Stomach (tissue), 9 donors: ENCODE measurements around the gene SNX33. TPM values are rescaled to one million over a fixed set of nuclear protein-coding genes. Genes with fewer than 3 reads are reported as not detected.

Experiments used
- DNase-seq, 2 donors: peaks; one replicate each; pipeline versions ENCODE4 v3.0.0 to v3.0.0-alpha.2; 2013 to 2019
- H3K27ac ChIP-seq, 5 donors: fragments of 200-600 bp in 4 of 5; sonication (generic) in 4 of 5; one replicate each; pipeline ENCODE4 v1.5.1; 2013 to 2019; ENCODE audit warnings: mild to moderate bottlenecking in 1 of 5, moderate library complexity in 1 of 5
- H3K27me3 ChIP-seq, 3 donors: fragments of 200-600 bp; sonication (generic); one replicate each; pipeline ENCODE4 v1.5.1; 2017 to 2019; ENCODE audit warnings: mixed run types in 1 of 3
- H3K36me3 ChIP-seq, 4 donors: fragments of 200-600 bp; sonication (generic); 1 replicate in 3 of 4; 2 replicates in 1 of 4; pipeline ENCODE4 v1.5.1; 2016 to 2019
- H3K4me1 ChIP-seq, 4 donors: fragments of 200-600 bp; sonication (generic); one replicate each; pipeline ENCODE4 v1.5.1; 2016 to 2019
- H3K4me3 ChIP-seq, 4 donors: fragments of 200-600 bp; sonication (generic) in 3 of 4; one replicate each; pipeline ENCODE4 v1.5.1; 2016 to 2019; ENCODE audit warnings: mild to moderate bottlenecking in 1 of 4
- H3K9me3 ChIP-seq, 4 donors: fragments of 200-600 bp; sonication (generic); one replicate each; pipeline ENCODE4 v1.5.1; 2016 to 2019
- CTCF ChIP-seq, 7 experiments: fragments of 450-650 bp in 4 of 7; fragments of 200-600 bp in 3 of 7; sonication (generic) in 3 of 7; IDR thresholded peaks; one replicate each; pipeline ENCODE4 v1.5.1; 2016 to 2019; ENCODE audit warnings: antibody characterized with exemption in 7 of 7, control low read depth in 2 of 7, mild to moderate bottlenecking in 1 of 7
- EP300 ChIP-seq: sonication (generic); formaldehyde crosslinking; IDR thresholded peaks from one replicate; pipeline ENCODE4 v1.6.1; 2017; ENCODE audit warnings: antibody characterized with exemption
- POLR2A ChIP-seq, 4 donors: fragments of 450-650 bp; IDR thresholded peaks; one replicate each; pipeline ENCODE4 v1.6.1; 2016; ENCODE audit warnings: antibody characterized with exemption in 4 of 4, control low read depth in 2 of 4, mild to moderate bottlenecking in 1 of 4, moderate library complexity in 1 of 4
- POLR2AphosphoS5 ChIP-seq, 3 donors: sonication (generic); formaldehyde crosslinking; IDR thresholded peaks; one replicate each; pipeline ENCODE4 v1.6.1; 2016; ENCODE audit warnings: antibody characterized with exemption in 3 of 3
- WGBS, 5 donors: extraction: QIAGEN DNeasy Blood & Tissue Kit in 3 of 5; methylation state at CpG; one replicate each; pipeline versions ENCODE4 v1.1.5 to v1.1.7; 2013 to 2018; 5-methylcytosine and 5-hydroxymethylcytosine counted together
- intact Hi-C: fragments of 100-400 bp; cut with DNase I; formaldehyde crosslinking; loops from one replicate; pipeline ENCODE4 v1.15.1; 2023; ENCODE audit warnings: low total_unique reads
- polyA plus RNA-seq, 3 donors: library from polyadenylated mRNA; stranded (reverse); fragments of 200-250 nt; gene quantifications; one replicate each; pipeline ENCODE4 v1.2.3, GENCODE V29; 2013
- total RNA-seq, 5 donors: library from RNA; depleted of rRNA; stranded (reverse); fragments of >200 nt; gene quantifications; one replicate each; pipeline versions ENCODE4 v1.1.0 to v1.2.3, GENCODE V29; 2014 to 2016
- donor health status: healthy with polysubstance abuse.
- donor health status: Bipolar disorder and iron deficiency.
- donor health status: healthy.

Gene SNX33
- total and polyA plus RNA-seq, 8 donors = 11.0 to 36.8 (median 16.1) TPM

GRCh38 chr15:75693501-75694240 lies 46.0 kb downstream of the SNX33 start:
- intact Hi-C loops = no loop called here
- Histone ChIP-seq H3K9me3 (no peaks in the 10 kb centered on the region), H3K36me3 (peaks cover 0 to 40% (median 20%) of the 10 kb centered on the region in 4 donors), H3K4me3 (no peak overlapping the region), H3K27me3 (peaks cover 0 to 3% (median 0%) of the 10 kb centered on the region in 3 donors), H3K4me1 (peaks cover 24 to 57% (median 39%) of the 10 kb centered on the region in 4 donors), H3K27ac (peak overlapping the region; percentile 9 to 94 (median 79))
- TF ChIP-seq EP300 = no peak
- no peak for TF ChIP-seq POLR2A (IDR thresholded peaks at IDR 0.05)
- TF ChIP-seq CTCF (IDR thresholded peaks at IDR 0.05) = no peak
- no peak for TF ChIP-seq POLR2AphosphoS5 (IDR thresholded peaks at IDR 0.05)
- 44 to 62% (median 55%) methylated on average over 9 to 14 of the region's 14 CpGs for WGBS, 5 donors
- DNase-seq = peak in 1 of 2 donors; percentile 63

- Histone ChIP-seq H3K36me3 (peaks cover 0 to 32% (median 13%) of the 10 kb centered on the region in 4 donors), H3K27ac (peak overlapping the region; percentile 6 to 94 (median 79)), H3K4me3 (no peak overlapping the region), H3K4me1 (peaks cover 26 to 64% (median 44%) of the 10 kb centered on the region in 4 donors), H3K27me3 (peaks cover 0 to 3% (median 0%) of the 10 kb centered on the region in 3 donors), H3K9me3 (no peaks in the 10 kb centered on the region)
- intact Hi-C loops = no loop called here
- DNase-seq = peak; percentile 67 to 86
- WGBS, 5 donors = 15 to 27% (median 17%) methylated on average over 20 of the region's 20 CpGs
- TF ChIP-seq EP300 = no peak
- peak in 5 of 7 experiments; percentile 24 to 45 (median 31) for TF ChIP-seq CTCF (IDR thresholded peaks at IDR 0.05)
- peak in 2 of 3 donors; percentile 70 to 78 for TF ChIP-seq POLR2AphosphoS5 (IDR thresholded peaks at IDR 0.05)
Measured at GRCh38 chr15:75694241-75695182, 46.8 kb downstream of the SNX33 start.

- peaks cover 0 to 3% (median 0%) of the 10 kb centered on the region in 3 donors for H3K27me3 ChIP-seq
- intact Hi-C loops = no loop called here
- TF ChIP-seq POLR2A (IDR thresholded peaks at IDR 0.05) = no peak
- no peak for TF ChIP-seq EP300
- no peak for TF ChIP-seq POLR2AphosphoS5 (IDR thresholded peaks at IDR 0.05)
- TF ChIP-seq CTCF (IDR thresholded peaks at IDR 0.05) = no peak
- peaks cover 0 to 25% (median 9%) of the 10 kb centered on the region in 4 donors for H3K36me3 ChIP-seq
- peak in 1 of 2 donors; percentile 84 for DNase-seq
- WGBS, 5 donors = 43 to 67% (median 65%) methylated on average over 5 to 6 of the region's 6 CpGs
- H3K4me3 ChIP-seq = no peak overlapping the region
- H3K27ac ChIP-seq = peak overlapping the region in 4 of 5 donors; percentile 78 to 94 (median 82)
- peaks cover 30 to 72% (median 51%) of the 10 kb centered on the region in 4 donors for H3K4me1 ChIP-seq
- H3K9me3 ChIP-seq = no peaks in the 10 kb centered on the region
Measured at GRCh38 chr15:75695220-75695619, 47.5 kb downstream of the SNX33 start.

GRCh38 chr15:75695634-75696310 lies 48.1 kb downstream of the SNX33 start:
- Histone ChIP-seq H3K4me1 (peaks cover 31 to 77% (median 56%) of the 10 kb centered on the region in 4 donors), H3K36me3 (peaks cover 0 to 19% (median 4%) of the 10 kb centered on the region in 4 donors), H3K27ac (peak overlapping the region; percentile 23 to 94 (median 79)), H3K9me3 (no peaks in the 10 kb centered on the region), H3K27me3 (peaks cover 0 to 3% (median 0%) of the 10 kb centered on the region in 3 donors), H3K4me3 (no peak overlapping the region)
- DNase-seq = no peak
- 68 to 75% (median 73%) methylated on average over 7 of the region's 7 CpGs for WGBS, 5 donors
- TF ChIP-seq EP300 (no peak), POLR2AphosphoS5 (IDR thresholded peaks at IDR 0.05) (no peak), CTCF (IDR thresholded peaks at IDR 0.05) (no peak), POLR2A (IDR thresholded peaks at IDR 0.05) (no peak)
- intact Hi-C loops = no loop called here
